H1 (cell line): ENCODE results near the gene FJX1. TPM values are rescaled to one million over a fixed set of nuclear protein-coding genes. Genes with fewer than 3 reads are reported as not detected.

Experiments
- CTCF ChIA-PET: fragments of 300-600 bp; sonication (Branson Sonifier 250); formaldehyde crosslinking; loops from one replicate; lab custom pipeline; 2021; ENCODE audit not compliant: partially characterized antibody; lab: Charles Lee
- POLR2A ChIA-PET: fragments of 300-600 bp; sonication (Branson Sonifier 250); formaldehyde crosslinking; loops from one replicate; lab custom pipeline; 2021; ENCODE audit warnings: inconsistent platforms; ENCODE audit not compliant: partially characterized antibody; lab: Charles Lee
- DNase-seq, 2 experiments: peaks; one replicate each; pipeline versions ENCODE4 v3.0.0 to v3.0.0-alpha.2; 2010 to 2022; ENCODE audit warnings: low spot score in 2 of 2, low read depth in 1 of 2, mixed read lengths in 1 of 2
- FAIRE-seq: peaks from 2 replicates; lab custom pipeline; 2011; peaks lifted over from hg19 to GRCh38; lab: Jason Lieb, UNC
- H2AFZ ChIP-seq: 2 replicates; pipeline ENCODE4 v1.8.1; 2012; ENCODE audit warnings: low read length, inconsistent platforms
- H2AK5ac ChIP-seq: 2 replicates; pipeline ENCODE4 v1.6.1; 2013; ENCODE audit warnings: low read depth, low read length
- H2BK120ac ChIP-seq: replicated peaks from 2 replicates; pipeline ENCODE3; 2013; ENCODE audit warnings: low read depth, low read length, inconsistent platforms
- H2BK12ac ChIP-seq: 2 replicates; pipeline ENCODE4 v1.6.1; 2013; ENCODE audit warnings: low read depth, low read length
- H2BK15ac ChIP-seq: 2 replicates; pipeline ENCODE4 v1.6.1; 2013; ENCODE audit warnings: low read length
- H2BK20ac ChIP-seq: 2 replicates; pipeline ENCODE4 v1.6.1; 2013; ENCODE audit warnings: low read length
- H2BK5ac ChIP-seq: 2 replicates; pipeline ENCODE4 v1.6.1; 2013; ENCODE audit warnings: low read depth, low read length
- H3K14ac ChIP-seq: 2 replicates; pipeline ENCODE4 v1.6.1; 2013; ENCODE audit warnings: inconsistent platforms; ENCODE audit not compliant: insufficient read length
- H3K18ac ChIP-seq: 2 replicates; pipeline ENCODE4 v1.6.1; 2013; ENCODE audit warnings: low read length; ENCODE audit errors: extremely low read depth
- H3K23ac ChIP-seq: 2 replicates; pipeline ENCODE4 v1.6.1; 2013; ENCODE audit warnings: inconsistent platforms; ENCODE audit not compliant: insufficient read length
- H3K23me2 ChIP-seq: 2 replicates; pipeline ENCODE4 v1.6.1; 2013; ENCODE audit warnings: low read depth, low read length
- H3K27ac ChIP-seq: 2 replicates; pipeline ENCODE4 v1.6.1; 2011; ENCODE audit warnings: low read depth, low read length, inconsistent platforms
- H3K27me3 ChIP-seq, 4 experiments: replicated peaks in 1 of 4; 1 replicate in 1 of 4; 2 replicates in 3 of 4; pipeline versions ENCODE4 v1.6.1 to v1.8.1; 2011 to 2013; ENCODE audit warnings: low read length in 3 of 4, mild to moderate bottlenecking in 3 of 4, inconsistent platforms in 2 of 4, mixed read lengths in 2 of 4, moderate library complexity in 1 of 4; ENCODE audit not compliant: control insufficient read depth in 3 of 4, insufficient read depth in 3 of 4; ENCODE audit errors: extremely low read depth in 1 of 4
- H3K36me3 ChIP-seq, 4 experiments: 2 replicates each; pipeline versions ENCODE4 v1.6.1 to v1.8.1; 2011 to 2013; ENCODE audit warnings: mild to moderate bottlenecking in 4 of 4, low read length in 3 of 4, moderate library complexity in 2 of 4, control low read depth in 1 of 4, inconsistent platforms in 1 of 4; ENCODE audit not compliant: insufficient read depth in 4 of 4, control insufficient read depth in 2 of 4
- H3K4ac ChIP-seq: replicated peaks from 2 replicates; pipeline ENCODE3; 2013; ENCODE audit warnings: low read length, low read depth, mixed read lengths, inconsistent platforms; ENCODE audit not compliant: insufficient read length
- H3K4me1 ChIP-seq, 4 experiments: replicated peaks in 1 of 4; 1 replicate in 1 of 4; 2 replicates in 3 of 4; pipeline versions ENCODE4 v1.6.1 to v1.8.1; 2011 to 2013; ENCODE audit warnings: low read length in 3 of 4, inconsistent platforms in 2 of 4, mixed read lengths in 1 of 4; ENCODE audit not compliant: insufficient read depth in 4 of 4, control insufficient read depth in 3 of 4
- H3K4me2 ChIP-seq, 2 experiments: 2 replicates each; pipeline versions ENCODE4 v1.6.1 to v1.8.1; 2011 to 2013; ENCODE audit warnings: low read depth in 2 of 2, low read length in 2 of 2, control low read depth in 1 of 2, inconsistent platforms in 1 of 2, mild to moderate bottlenecking in 1 of 2; ENCODE audit not compliant: insufficient read depth in 1 of 2
- H3K4me3 ChIP-seq, 4 experiments: fragments of 200-600, 300-600 bp in 1 of 4; sonication (generic), shearing (Covaris generic), sonication (Bioruptor Twin) in 1 of 4; 2 replicates each; pipeline versions ENCODE4 v1.5.1 to v1.8.1; 2011 to 2016; ENCODE audit warnings: low read length in 4 of 4, low read depth in 3 of 4, control low read depth in 2 of 4, inconsistent platforms in 2 of 4, mild to moderate bottlenecking in 2 of 4, mixed read lengths in 1 of 4, moderate library complexity in 1 of 4; ENCODE audit not compliant: insufficient read depth in 2 of 4; ENCODE audit errors: extremely low read depth in 1 of 4
- H3K56ac ChIP-seq: replicated peaks from 2 replicates; pipeline ENCODE3; 2013; ENCODE audit warnings: low read depth, mild to moderate bottlenecking, mixed read lengths, low read length, inconsistent platforms; ENCODE audit not compliant: insufficient read length
- H3K79me1 ChIP-seq: 2 replicates; pipeline ENCODE4 v1.6.1; 2013; ENCODE audit warnings: low read depth, low read length, control low read depth
- H3K79me2 ChIP-seq, 2 experiments: 2 replicates each; pipeline versions ENCODE4 v1.6.1 to v1.8.1; 2012 to 2013; ENCODE audit warnings: low read length in 2 of 2, mild to moderate bottlenecking in 2 of 2, inconsistent platforms in 1 of 2; ENCODE audit not compliant: insufficient read depth in 2 of 2, control insufficient read depth in 1 of 2
- H3K9ac ChIP-seq, 4 experiments: replicated peaks in 1 of 4; 1 replicate in 1 of 4; 2 replicates in 3 of 4; pipeline versions ENCODE4 v1.6.1 to v1.8.1; 2011 to 2013; ENCODE audit warnings: low read depth in 3 of 4, low read length in 3 of 4, control low read depth in 2 of 4, mild to moderate bottlenecking in 2 of 4, moderate library complexity in 2 of 4, inconsistent platforms in 1 of 4; ENCODE audit errors: extremely low read depth in 1 of 4
- H3K9me3 ChIP-seq, 2 experiments: 2 replicates each; pipeline versions ENCODE4 v1.6.1 to v1.8.1; 2012 to 2013; ENCODE audit warnings: mild to moderate bottlenecking in 2 of 2, moderate library complexity in 2 of 2, control low read depth in 1 of 2, inconsistent platforms in 1 of 2, low read depth in 1 of 2, low read length in 1 of 2, mixed read lengths in 1 of 2; ENCODE audit not compliant: insufficient read depth in 2 of 2
- H4K20me1 ChIP-seq, 2 experiments: replicated peaks in 1 of 2; 2 replicates each; pipeline versions ENCODE3 to v1.8.1; 2011 to 2013; ENCODE audit warnings: inconsistent platforms in 2 of 2, low read length in 2 of 2, mild to moderate bottlenecking in 1 of 2; ENCODE audit not compliant: insufficient read depth in 2 of 2, control insufficient read depth in 1 of 2
- H4K5ac ChIP-seq: 2 replicates; pipeline ENCODE4 v1.6.1; 2013; ENCODE audit warnings: low read length, low read depth, mixed read lengths, inconsistent platforms; ENCODE audit not compliant: insufficient read length
- H4K8ac ChIP-seq: 2 replicates; pipeline ENCODE4 v1.8.0; 2013; ENCODE audit warnings: mild to moderate bottlenecking, moderate library complexity, low read length, inconsistent platforms; ENCODE audit not compliant: insufficient read depth; ENCODE audit errors: extremely low read depth
- H4K91ac ChIP-seq: replicated peaks from 2 replicates; pipeline ENCODE3; 2013; ENCODE audit warnings: low read length, mixed read lengths, inconsistent platforms; ENCODE audit not compliant: insufficient read length
- SAP30 ChIP-seq: fragments of 300-600 bp; sonication (generic); IDR thresholded peaks from 2 replicates; pipeline ENCODE4 v1.7.1; 2012; ENCODE audit warnings: low read length, moderate library complexity, mild to moderate bottlenecking, inconsistent platforms; ENCODE audit not compliant: insufficient read depth, insufficient replicate concordance
- WGBS, 2 experiments: shearing (Covaris generic) in 1 of 2; methylation state at CpG; one replicate each; pipeline versions ENCODE4 v1.1.6 to v1.1.7; 2013 to 2015; ENCODE audit warnings: low lambda C conversion rate in 2 of 2, mixed read lengths in 2 of 2, inconsistent platforms in 1 of 2, low coverage in 1 of 2, missing lambda C conversion rate in 1 of 2; ENCODE audit not compliant: insufficient replicate concordance in 2 of 2, insufficient coverage in 1 of 2, insufficient read length in 1 of 2; ENCODE audit errors: extremely low coverage in 1 of 2, missing lambda C conversion rate in 1 of 2; 5-methylcytosine and 5-hydroxymethylcytosine counted together
- polyA plus RNA-seq, 7 experiments: library from polyadenylated mRNA; depleted of rRNA in 3 of 7; stranded (reverse) in 5 of 7; unstranded in 2 of 7; fragments of >200 nt in 5 of 7; fragments of 200-250 nt in 2 of 7; gene quantifications; 1 replicate in 5 of 7; 2 replicates in 1 of 7; 4 replicates in 1 of 7; pipeline versions ENCODE4 v1.2.1 to v1.2.3, GENCODE V29; 2011 to 2013; ENCODE audit warnings: missing spikeins in 2 of 7, mixed read lengths in 2 of 7
- total RNA-seq: library from RNA; stranded (reverse); fragmentation: NEBNext Ultra II Directional; extraction: Animal tissue kit (Norgen Biotek cat#: 25700); gene quantifications from 2 replicates; pipeline ENCODE4 v1.2.1, GENCODE V29; 2021

FJX1 gene
- total and polyA plus RNA-seq, 2 of the 8 experiments (the other 6 are each of a cell fraction or from before 2014, with no cell fraction given) = 6.3 to 13.3 TPM

DNA sequence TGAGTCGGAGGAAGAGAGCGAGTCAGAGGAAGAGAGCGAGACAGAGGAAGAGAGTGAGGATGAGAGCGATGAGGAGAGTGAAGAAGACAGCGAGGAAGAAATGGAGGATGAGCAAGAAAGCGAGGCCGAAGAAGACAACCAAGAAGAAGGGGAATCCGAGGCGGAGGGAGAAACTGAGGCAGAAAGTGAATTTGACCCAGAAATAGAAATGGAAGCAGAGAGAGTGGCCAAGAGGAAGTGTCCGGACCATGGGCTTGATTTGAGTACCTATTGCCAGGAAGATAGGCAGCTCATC lies 45.1 kb downstream of the FJX1 start:
- DNase-seq (no peak), FAIRE-seq (no peak)
- H4K5ac ChIP-seq = peak overlapping the region; percentile 8
- peak overlapping the region; percentile 87; the same call in 1 of the 2 replicates for H2BK12ac ChIP-seq
- H3K27me3 ChIP-seq = peaks cover 1 to 28% (median 19%) of the 10 kb centered on the region in 4 experiments
- H3K9me3 ChIP-seq = peaks cover 12 to 23% of the 10 kb centered on the region in 2 experiments
- H4K91ac ChIP-seq = peak overlapping the region; percentile 79
- H4K20me1 ChIP-seq = no peaks in the 10 kb centered on the region
- no peak overlapping the region for H3K27ac ChIP-seq
- no peak overlapping the region for H2BK20ac ChIP-seq
- H3K79me1 ChIP-seq = peaks cover 3% of the 10 kb centered on the region; the same call in 1 of the 2 replicates
- ChIA-PET POLR2A (interaction anchor here (0.7 to 1.5 kb wide), 3 partner anchors 11 to 158 kb away, joined by 3 to 4 read pairs (median 3); no protein-coding TSS in a partner anchor), CTCF (no interaction called here)
- H3K18ac ChIP-seq = peak overlapping the region; percentile 93
- H2BK5ac ChIP-seq = peak overlapping the region; percentile 81; the same call in 1 of the 2 replicates
- H2BK120ac ChIP-seq = no peak overlapping the region
- H3K23ac ChIP-seq = no peak overlapping the region
- H3K23me2 ChIP-seq = peaks cover 12% of the 10 kb centered on the region; the same call in 1 of the 2 replicates
- H3K4ac ChIP-seq = peak overlapping the region; percentile 13
- H2BK15ac ChIP-seq = no peak overlapping the region
- 89 to 100% methylated on average over 2 to 10 of the region's 10 CpGs for WGBS, 2 experiments
- H3K56ac ChIP-seq = no peak overlapping the region
- peaks cover 0 to 5% (median 3%) of the 10 kb centered on the region in 4 experiments; a peak in 3 of 7 replicates for H3K4me1 ChIP-seq
- peak overlapping the region; percentile 36; the same call in 1 of the 2 replicates for H2AFZ ChIP-seq
- peak overlapping the region; percentile 89 to 96 for H3K4me2 ChIP-seq
- peak overlapping the region; percentile 43 to 70 (median 52) for H3K4me3 ChIP-seq
- H4K8ac ChIP-seq = peak overlapping the region; percentile 92; the same call in 1 of the 2 replicates
- peaks cover 0 to 11% (median 2%) of the 10 kb centered on the region in 4 experiments; a peak in 1 of 8 replicates for H3K36me3 ChIP-seq
- H3K14ac ChIP-seq = no peak overlapping the region
- 0 out of 2 replicates have a peak overlapping the region, but pooled peaks have one; percentile 65 for H2AK5ac ChIP-seq
- peak overlapping the region in 2 of 4 experiments; percentile 37 to 45; a peak in 1 of 7 replicates for H3K9ac ChIP-seq
- peaks cover 3 to 42% of the 10 kb centered on the region in 2 experiments; a peak in 3 of 4 replicates for H3K79me2 ChIP-seq
- TF ChIP-seq SAP30 = no peak
